AG08395 (cell line): ENCODE data around the gene FAM156A.
"Not testable (repeated sequence)": the region's sequence is repeated elsewhere in the genome, so short reads cannot be mapped to it uniquely, and the experiment has no call there.

Experiments
- DNase-seq: peaks from one replicate; pipeline ENCODE4 v3.0.0; 2012; ENCODE audit warnings: mixed read lengths, low spot score

FAM156A gene

GRCh38 chrX:52966993-52967738 is 8.8 kb upstream of the FAM156A start:
- not testable (repeated sequence) for DNase-seq

- not testable (repeated sequence) for DNase-seq
Observed at GRCh38 chrX:52958961-52959360, 643 bp upstream of the FAM156A start.

DNA sequence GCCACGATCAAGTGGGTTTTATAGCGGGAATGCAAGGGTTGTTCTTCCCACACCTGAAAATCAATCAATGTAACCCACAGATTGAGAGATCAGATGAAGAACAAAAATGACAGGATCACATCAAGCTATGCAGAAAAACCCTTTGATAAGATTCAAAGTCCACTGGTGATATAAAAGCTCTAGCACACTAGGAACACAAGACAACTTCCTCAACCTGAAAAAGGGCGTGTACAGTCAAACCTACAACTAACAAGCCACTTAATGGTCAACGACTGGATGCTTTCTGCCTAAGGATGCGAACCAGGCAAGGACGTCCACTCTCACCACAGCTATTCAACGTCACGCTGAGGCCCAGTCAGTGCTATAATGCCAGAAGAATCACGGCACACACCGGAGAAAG is 8.4 kb downstream of the FAM156A start:
- DNase-seq, result not testable (repeated sequence)

GRCh38 chrX:52949325-52949724 is 9.0 kb downstream of the FAM156A start:
- not testable (repeated sequence) for DNase-seq

- DNase-seq, result not testable (repeated sequence)
Observed at GRCh38 chrX:52948265-52948664, 10.1 kb downstream of the FAM156A start.

DNA sequence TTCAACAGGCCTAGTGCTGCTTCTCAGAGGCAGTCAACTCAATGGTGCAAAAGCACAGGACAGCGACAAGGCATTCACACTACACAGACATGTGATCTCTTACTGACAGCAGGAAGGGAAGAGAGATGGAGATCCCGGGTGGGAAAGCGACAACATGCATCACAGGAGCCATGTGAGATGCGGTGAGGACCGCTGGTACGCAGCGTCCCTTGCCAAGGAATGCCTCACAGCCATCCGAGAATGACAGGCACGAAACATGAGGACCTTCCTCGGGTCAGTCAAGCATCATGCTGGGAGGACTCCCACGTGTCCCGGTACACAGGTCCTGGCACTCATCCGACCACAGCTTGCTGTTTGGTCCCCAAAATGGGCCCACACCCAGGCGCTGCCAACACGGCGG is 10.8 kb downstream of the FAM156A start:
- DNase-seq, result not testable (repeated sequence)

- not testable (repeated sequence) for DNase-seq
Observed at GRCh38 chrX:52945838-52946494, 12.4 kb downstream of the FAM156A start.

- not testable (repeated sequence) for DNase-seq
Observed at GRCh38 chrX:52941728-52942127, 16.6 kb downstream of the FAM156A start.

- DNase-seq, result not testable (repeated sequence)
Observed at GRCh38 chrX:52940704-52941103, 17.6 kb downstream of the FAM156A start.

DNA sequence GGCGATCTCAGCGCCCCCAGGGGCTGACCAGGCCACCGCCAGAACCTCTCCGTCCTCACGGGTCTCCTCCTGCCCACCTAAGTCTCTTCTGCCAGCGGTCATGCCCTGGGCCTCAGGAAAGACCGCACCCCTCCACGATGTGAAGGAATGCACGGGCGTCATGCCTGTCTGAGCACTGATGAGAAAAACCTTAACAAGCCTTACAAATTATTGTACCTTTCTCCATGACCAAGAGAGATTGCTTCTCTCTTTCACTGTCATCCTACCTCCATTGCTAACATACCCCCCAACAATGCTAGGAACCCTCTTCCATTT is 22.9 kb downstream of the FAM156A start:
- not testable (repeated sequence) for DNase-seq

DNA sequence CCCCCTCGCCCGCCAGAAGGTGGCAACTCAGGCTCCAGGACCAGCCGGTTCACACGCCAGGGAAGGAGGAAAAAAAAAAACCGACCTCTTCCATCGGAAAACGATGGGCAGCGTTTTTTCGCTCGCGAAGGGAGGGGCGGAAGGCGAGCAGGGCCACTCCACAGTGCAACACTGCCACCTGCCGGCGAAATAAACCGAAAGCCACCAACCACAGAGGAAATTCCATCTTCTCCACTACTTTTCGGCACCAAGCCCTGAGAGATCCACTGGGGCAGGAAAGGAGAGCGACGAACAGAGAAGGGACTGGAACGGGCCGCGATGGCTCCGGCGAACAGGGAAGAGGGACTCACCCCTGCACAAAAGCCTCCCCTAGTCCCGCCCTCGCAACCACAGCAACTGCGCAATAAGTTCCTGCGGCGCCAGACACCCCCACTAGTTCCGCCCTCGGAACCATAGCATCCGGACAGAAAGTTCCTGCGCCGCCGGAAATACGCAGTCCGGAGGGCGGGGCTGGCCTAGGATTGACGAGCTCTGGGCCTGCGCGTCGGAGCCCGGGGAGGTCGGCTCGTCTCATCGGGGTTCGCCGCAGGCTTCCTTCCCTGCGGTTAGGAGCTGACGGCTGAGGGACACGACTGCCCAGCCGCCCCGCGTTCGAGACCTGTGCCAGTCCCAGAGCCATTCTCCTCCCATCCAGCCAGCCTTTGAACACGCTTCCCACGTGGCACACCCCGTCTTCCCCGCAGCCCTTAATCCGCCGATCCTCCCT is 23.4 kb downstream of the FAM156A start:
- DNase-seq, result peak; percentile 96

- DNase-seq, result peak; percentile 1
Observed at GRCh38 chrX:52933976-52934703, 24.2 kb downstream of the FAM156A start.

GRCh38 chrX:52933213-52933612 is 25.1 kb downstream of the FAM156A start:
- DNase-seq, result no peak

DNA sequence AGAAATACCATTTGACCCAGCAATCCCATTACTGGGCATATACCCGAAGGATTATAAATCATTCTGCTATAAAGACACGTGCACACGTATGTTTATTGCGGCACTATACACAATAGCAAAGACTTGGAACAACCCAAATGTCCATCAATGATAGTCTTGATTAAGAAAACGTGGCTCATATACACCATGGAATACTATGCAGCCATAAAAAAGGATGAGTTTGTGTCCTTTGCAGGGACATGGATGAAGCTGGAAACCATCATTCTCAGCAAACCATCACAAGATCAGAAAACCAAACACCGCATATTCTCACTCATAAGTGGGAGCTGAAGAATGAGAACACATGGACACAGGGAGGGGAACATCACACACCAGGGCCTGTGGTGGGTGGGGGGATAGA is 28.1 kb downstream of the FAM156A start:
- not testable (repeated sequence) for DNase-seq

DNA sequence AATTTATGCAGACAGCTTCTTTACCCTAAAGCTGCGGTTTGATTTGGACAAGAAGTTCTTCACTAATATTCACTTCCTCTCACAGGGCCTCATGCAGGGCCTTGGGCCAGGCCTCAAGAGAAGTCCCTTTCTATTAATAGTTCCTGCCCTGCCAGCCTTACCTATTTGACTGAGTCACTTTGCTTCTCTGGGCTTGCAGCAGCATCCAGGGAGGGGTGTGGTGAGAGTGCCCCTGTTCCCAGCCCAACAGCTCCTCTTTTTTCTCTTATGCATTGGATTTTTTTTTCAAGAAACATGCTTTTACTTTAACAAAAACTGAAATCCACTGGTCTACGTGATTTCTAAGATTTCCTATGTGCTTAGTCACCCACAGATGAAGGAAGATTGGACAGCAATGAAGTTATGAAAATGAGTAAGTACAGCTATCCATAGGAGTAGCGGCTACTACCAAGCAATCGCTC is 34.5 kb downstream of the FAM156A start:
- DNase-seq, result peak; percentile 3

DNA sequence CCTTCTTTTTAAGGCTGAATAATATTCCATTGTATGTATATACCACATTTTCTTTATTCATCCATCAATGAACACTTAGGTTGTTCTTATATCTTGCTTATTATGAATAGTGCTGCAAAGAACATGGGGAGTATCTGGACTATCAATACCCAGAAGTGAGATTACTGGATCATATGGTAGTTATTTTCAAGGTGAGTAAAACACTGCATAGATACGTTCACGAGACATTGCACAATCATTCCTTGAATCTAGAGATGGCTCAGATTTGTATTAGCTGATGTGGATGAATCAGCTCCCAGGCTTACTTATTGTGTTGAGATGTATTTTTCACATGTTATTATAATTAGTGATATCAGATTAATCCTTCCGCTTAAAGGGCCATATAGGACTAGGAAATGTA is 43.6 kb downstream of the FAM156A start:
- DNase-seq, result not testable (repeated sequence)

GRCh38 chrX:52913681-52914080 is 44.6 kb downstream of the FAM156A start:
- not testable (repeated sequence) for DNase-seq

GRCh38 chrX:52909313-52909969 is 48.9 kb downstream of the FAM156A start:
- DNase-seq, result not testable (repeated sequence)

DNA sequence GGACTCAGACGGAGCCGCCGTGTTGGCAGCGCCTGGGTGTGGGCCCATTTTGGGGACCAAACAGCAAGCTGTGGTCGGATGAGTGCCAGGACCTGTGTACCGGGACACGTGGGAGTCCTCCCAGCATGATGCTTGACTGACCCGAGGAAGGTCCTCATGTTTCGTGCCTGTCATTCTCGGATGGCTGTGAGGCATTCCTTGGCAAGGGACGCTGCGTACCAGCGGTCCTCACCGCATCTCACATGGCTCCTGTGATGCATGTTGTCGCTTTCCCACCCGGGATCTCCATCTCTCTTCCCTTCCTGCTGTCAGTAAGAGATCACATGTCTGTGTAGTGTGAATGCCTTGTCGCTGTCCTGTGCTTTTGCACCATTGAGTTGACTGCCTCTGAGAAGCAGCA is 50.4 kb downstream of the FAM156A start:
- not testable (repeated sequence) for DNase-seq

DNA sequence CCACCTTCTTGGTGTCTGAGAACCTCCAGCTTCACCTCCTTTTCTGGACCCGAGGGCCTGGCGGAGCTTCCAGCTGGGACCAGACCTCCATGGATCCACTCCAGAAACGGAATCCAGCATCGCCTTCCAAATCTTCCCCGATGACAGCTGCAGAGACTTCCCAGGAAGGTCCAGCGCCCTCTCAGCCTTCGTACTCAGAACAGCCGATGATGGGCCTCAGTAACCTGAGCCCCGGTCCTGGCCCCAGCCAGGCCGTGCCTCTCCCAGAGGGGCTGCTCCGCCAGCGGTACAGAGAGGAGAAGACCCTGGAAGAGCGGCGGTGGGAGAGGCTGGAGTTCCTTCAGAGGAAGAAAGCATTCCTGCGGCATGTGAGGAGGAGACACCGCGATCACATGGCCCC is 51.2 kb downstream of the FAM156A start:
- not testable (repeated sequence) for DNase-seq

DNA sequence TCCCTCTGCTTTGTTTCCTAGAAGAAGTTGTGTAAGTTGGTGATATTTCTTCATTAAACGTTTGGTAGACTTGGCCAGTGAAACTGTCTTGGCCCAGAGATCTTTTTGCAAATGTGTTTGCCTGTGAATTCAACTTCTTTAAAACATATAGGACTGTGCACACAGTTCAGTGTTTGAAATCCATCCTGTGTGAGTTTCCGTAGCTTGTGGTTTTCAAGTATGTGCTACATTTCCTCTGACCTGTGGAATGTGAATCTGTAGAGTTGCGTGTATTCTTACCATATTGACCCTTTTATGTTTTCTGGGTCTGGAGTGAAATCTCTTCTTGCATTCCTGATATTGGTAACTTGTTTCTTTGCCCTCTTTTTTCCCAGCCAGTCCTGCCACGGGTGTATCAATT is 52.2 kb downstream of the FAM156A start:
- DNase-seq, result not testable (repeated sequence)
